ENCODE results near the gene TCF25. TPM values are rescaled to one million over a fixed set of nuclear protein-coding genes. Genes with fewer than 3 reads are reported as not detected.

The TCF25 gene
- total and polyA plus RNA-seq, 2 experiments from 2014 or later: 229 to 300 TPM

DNA sequence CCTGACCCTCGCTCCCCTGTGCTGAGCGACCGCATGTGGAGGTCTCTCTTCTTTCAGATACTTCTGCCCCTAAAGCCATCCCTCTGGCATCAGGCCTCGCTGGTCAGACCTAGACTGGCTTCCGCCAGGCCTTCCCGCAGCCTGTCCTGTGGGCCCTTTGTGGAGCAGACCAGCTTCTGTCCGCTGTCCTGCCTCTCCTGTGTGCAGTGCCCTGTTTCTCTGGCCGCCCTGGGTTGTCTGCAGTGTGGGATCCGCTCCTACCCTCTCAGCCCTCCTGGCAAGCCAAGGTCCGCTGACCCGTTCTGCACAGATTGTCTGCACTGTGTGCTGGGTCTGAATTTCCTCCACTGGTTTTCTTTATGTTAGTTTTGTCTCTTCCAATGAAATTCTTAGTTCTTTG is 23.8 kb downstream of the TCF25 start:
- Histone ChIP-seq H3K36me3 (peaks cover 33% of the 10 kb centered on the region), H3K4me1 (ENCODE audit: low read depth) (no peaks in the 10 kb centered on the region), H3K4me3 (no peak overlapping the region), H3K27ac (no peak overlapping the region), H3K27me3 (no peaks in the 10 kb centered on the region), H3K9me3 (ENCODE audit: low read depth) (no peaks in the 10 kb centered on the region)
- no peak for TF ChIP-seq CTCF (IDR thresholded peaks at IDR 0.05; ENCODE audit: low read depth, low read length)
- DNase-seq (ENCODE audit: low read depth in 1 of 2, low spot score in 1 of 2): no peak

GRCh38 chr16:89898201-89898967 is 25.0 kb downstream of the TCF25 start:
- Histone ChIP-seq H3K36me3 (peaks cover 26% of the 10 kb centered on the region), H3K9me3 (ENCODE audit: low read depth) (no peaks in the 10 kb centered on the region), H3K27me3 (no peaks in the 10 kb centered on the region), H3K4me3 (no peak overlapping the region), H3K27ac (no peak overlapping the region), H3K4me1 (ENCODE audit: low read depth) (no peaks in the 10 kb centered on the region)
- DNase-seq (ENCODE audit: low read depth in 1 of 2, low spot score in 1 of 2): no peak
- TF ChIP-seq CTCF (IDR thresholded peaks at IDR 0.05; ENCODE audit: low read depth, low read length): no peak

DNA sequence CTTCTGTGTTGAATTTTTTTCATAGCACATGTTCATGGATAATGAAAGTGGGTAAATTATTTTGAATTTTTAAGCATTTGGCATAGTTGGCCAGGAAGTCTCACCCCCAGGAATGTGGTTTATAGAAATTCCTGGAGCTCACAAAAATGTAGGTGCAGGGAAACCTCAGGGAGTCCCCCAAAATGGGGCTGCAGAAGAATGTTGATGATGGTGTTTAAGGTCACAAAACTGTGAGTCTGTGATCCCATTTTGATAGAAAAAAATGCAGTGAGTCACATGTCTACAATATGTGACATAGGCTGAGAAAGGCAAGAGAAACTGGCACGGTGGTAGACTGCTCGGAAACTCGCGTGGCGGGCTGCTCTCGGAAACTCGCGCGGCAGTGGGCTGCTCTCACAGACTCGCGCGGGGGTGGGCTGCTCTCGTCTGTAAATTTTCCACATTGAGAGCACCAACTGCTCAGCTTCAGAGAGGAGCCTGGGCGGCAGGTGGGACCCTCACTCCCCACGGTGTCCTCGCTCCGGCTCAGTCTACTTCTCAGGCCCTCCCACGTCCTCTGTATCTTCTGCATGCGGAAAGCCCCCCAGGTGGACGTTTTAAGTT is 26.6 kb downstream of the TCF25 start:
- TF ChIP-seq CTCF (IDR thresholded peaks at IDR 0.05; ENCODE audit: low read depth, low read length): no peak
- Histone ChIP-seq H3K4me3 (no peak overlapping the region), H3K27ac (no peak overlapping the region), H3K9me3 (ENCODE audit: low read depth) (no peaks in the 10 kb centered on the region), H3K36me3 (peaks cover 35% of the 10 kb centered on the region), H3K4me1 (ENCODE audit: low read depth) (no peaks in the 10 kb centered on the region), H3K27me3 (no peaks in the 10 kb centered on the region)
- no peak for DNase-seq (ENCODE audit: low read depth in 1 of 2, low spot score in 1 of 2)

- Histone ChIP-seq H3K4me3 (no peak overlapping the region), H3K9me3 (ENCODE audit: low read depth) (no peaks in the 10 kb centered on the region), H3K4me1 (ENCODE audit: low read depth) (no peaks in the 10 kb centered on the region), H3K27ac (no peak overlapping the region), H3K27me3 (no peaks in the 10 kb centered on the region), H3K36me3 (peaks cover 35% of the 10 kb centered on the region)
- DNase-seq (ENCODE audit: low read depth in 1 of 2, low spot score in 1 of 2): no peak
- no peak for TF ChIP-seq CTCF (IDR thresholded peaks at IDR 0.05; ENCODE audit: low read depth, low read length)
Measured at GRCh38 chr16:89900885-89901284, 27.5 kb downstream of the TCF25 start.

DNA sequence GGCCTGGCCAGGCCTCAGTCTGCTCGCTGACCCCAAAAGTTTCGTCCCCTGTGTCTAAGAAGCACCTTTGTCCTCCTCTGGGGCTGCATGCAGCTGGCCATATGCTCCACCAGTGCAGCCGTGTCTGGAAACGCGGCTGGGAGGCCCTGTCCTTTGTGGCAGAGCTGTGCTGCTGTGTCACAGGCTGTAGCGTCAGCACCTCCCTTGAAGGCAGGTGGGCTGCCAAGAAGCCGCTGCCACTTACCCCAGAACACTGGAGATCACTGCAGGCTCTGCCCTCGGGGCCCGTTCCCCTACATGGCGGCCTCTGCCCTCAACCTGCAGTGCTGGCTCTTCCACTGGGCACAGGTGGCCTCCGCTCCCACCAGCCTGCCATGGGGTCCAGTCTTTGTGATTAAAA is 29.6 kb downstream of the TCF25 start:
- TF ChIP-seq CTCF (IDR thresholded peaks at IDR 0.05; ENCODE audit: low read depth, low read length): no peak
- H3K36me3 ChIP-seq: peaks cover 34% of the 10 kb centered on the region
- no peaks in the 10 kb centered on the region for H3K4me1 ChIP-seq (ENCODE audit: low read depth)
- no peak overlapping the region for H3K4me3 ChIP-seq
- no peak for DNase-seq (ENCODE audit: low read depth in 1 of 2, low spot score in 1 of 2)
- H3K27me3 ChIP-seq: no peaks in the 10 kb centered on the region
- H3K27ac ChIP-seq: no peak overlapping the region
- no peaks in the 10 kb centered on the region for H3K9me3 ChIP-seq (ENCODE audit: low read depth)
